Measurements from ENCODE around the gene TBCK.
"Not testable (repeated sequence)": the region's sequence is repeated elsewhere in the genome, so short reads cannot be mapped to it uniquely, and the experiment has no call there.

TBCK gene

DNA sequence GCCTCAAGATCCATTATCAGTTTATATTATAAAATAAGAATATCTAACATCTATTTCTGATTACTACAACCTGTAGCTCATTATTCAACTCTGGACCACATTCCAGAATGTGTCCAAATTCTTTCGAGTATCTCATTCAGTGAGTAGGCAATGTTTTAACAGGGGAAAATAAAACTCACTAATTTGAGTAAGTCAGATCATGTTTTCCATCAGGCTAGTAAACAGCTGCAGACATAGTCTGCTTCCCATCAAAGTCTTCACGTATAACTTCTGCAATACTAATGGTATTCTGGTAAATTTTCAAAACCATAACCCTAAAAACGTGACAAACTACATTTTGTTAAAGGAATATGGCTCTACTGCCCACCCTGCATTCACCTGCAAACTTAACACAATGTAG lies 31.8 kb downstream of the TBCK start:
- DNase-seq: no peak

DNA sequence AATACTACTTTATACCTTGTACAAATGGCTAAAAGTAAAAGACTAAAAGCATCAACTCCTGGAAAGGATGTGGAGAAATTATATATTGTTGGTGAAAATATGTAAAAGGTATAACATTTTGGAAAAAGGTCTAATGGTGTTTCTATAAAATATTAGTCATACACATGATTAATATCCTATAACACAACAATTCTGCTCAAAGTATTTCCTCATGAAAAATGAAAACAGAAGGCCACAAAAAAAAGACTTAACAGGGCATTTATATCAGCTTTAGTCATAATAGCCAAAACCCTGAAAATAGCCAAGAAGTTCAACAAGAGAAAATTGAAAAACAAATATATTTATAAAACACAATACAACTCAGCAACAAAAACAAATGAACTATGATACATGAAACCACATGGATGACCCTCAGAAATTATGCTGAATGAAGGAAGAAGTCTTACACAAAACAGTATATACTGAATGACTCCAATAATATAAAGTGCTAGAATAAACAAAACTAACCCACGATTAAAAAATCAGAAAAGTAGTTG lies 38.8 kb downstream of the TBCK start:
- no peak for DNase-seq

- no peak for DNase-seq
Observed at GRCh38 chr4:106273831-106274230, 42.2 kb downstream of the TBCK start.

GRCh38 chr4:106270736-106271135 lies 45.3 kb downstream of the TBCK start:
- DNase-seq: no peak

GRCh38 chr4:106269711-106270110 lies 46.3 kb downstream of the TBCK start:
- no peak for DNase-seq

DNA sequence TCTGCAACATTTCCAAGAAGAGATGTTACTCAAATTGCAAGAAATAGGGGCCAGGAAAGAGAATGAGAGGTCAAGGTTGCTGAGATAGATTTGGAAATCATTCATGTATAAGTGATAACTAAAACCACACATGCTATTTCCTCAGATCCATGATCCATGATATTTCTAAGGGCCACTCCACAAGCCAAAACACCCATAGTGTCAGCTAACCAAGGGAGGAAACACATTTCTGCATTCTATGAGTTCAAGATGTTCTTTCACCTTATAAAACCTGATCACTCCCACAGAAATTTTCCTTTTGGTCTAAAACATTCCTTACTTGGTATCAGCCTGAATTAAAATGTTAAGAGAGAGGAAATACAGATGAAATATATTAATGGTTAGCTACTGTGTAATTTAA lies 47.2 kb downstream of the TBCK start:
- no peak for DNase-seq

DNA sequence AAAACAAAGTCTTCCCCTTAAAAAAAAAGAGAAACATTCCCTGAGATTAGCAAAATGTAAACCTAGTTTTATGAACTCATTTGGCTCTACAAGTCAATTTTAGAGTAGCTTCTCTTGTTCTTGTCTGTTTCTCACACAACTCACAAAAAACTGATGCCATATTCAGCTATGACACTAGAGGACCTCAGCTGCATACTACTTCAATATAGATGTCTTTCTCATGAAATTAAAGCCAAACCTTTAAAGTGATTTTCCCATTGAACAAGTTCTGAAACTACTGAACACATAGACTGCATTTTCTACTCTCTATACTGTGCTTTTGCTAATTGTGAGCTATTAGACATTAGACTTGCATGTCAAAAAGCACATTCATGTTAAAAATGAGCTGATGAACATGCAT lies 49.8 kb downstream of the TBCK start:
- peak; percentile 12 for DNase-seq

DNA sequence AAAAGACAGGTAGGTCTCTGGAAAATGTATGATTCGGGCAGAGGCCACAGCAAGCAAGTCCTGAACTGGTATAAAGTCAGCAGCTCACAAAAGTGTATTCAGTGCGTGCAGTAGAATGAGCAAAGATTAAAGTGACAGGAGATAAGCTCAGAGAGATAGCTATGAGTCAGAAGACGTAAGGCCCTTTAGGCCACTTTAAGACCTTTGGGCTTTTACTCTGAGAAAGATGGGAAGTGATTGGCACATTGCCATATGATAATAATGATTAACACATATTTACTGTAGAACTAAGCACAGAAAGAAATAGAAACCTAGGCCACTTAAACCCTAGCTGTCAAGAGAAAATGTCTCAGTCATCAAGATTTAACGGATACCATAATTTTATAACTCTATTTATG lies 51.7 kb downstream of the TBCK start:
- DNase-seq: no peak

- DNase-seq: no peak
Observed at GRCh38 chr4:106263594-106264330, 52.2 kb downstream of the TBCK start.

GRCh38 chr4:106261980-106262379 lies 54.0 kb downstream of the TBCK start:
- no peak for DNase-seq

GRCh38 chr4:106258145-106259045 lies 57.6 kb downstream of the TBCK start:
- no peak for DNase-seq

DNA sequence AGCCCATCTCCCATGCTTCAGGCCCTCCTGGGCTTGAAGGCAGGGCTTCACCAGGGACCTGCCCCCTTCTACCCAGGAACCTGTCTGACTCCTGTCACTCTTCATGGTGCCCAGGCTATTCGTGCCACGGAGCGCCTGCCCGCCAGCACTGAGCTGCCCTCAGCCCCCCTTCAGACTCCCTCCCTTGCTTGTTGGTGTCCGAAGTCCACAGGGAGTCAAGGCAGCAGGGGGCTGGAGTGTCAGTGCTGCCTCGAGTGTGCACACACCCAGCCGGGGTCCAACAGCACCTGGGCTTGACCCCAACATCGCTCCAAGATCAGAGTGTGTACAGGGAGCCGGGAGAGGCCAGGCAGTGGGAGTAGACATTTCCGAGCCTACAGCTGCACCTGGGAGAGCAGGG lies 59.8 kb downstream of the TBCK start:
- no peak for DNase-seq

DNA sequence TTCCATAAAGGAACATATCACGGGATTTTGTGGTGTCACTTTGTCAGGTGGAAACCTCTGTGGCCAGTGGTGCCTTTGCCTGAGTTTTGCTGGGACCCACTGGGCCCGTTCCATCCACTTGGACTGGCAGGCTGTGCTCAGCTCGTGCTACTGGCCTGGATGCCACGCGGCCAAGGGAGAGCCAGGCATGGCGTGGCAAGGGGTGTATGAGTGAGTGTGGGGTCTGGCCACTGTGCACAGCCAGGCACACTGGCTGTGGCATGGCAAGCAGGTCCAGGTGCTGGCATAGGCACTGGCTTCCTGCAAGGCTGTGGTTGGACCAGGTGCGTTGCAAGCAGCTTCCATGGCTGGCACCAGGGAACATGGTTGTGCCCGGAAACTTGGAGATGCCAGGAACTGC lies 60.8 kb downstream of the TBCK start:
- DNase-seq: no peak

GRCh38 chr4:106253364-106254129 lies 62.5 kb downstream of the TBCK start:
- no peak for DNase-seq

DNA sequence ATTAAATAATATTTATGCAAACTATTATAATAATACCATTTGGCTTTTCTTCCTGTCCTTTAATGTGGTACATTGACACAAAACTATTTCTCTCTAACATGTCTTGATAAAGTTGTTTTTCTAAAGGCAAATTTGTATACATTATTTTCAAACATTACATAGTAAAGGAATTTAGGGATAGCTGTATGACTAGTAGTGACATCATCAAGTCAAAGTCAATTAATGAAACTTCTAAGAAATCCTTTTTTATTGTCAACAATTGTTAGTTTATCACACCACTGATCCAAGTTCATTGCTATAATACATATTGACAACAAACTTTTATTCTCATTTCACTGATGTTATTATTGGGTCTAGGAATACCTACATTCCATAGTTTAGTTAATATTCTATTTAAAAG lies 68.4 kb downstream of the TBCK start:
- no peak for DNase-seq

- no peak for DNase-seq
Observed at GRCh38 chr4:106246441-106246840, 69.6 kb downstream of the TBCK start.

DNA sequence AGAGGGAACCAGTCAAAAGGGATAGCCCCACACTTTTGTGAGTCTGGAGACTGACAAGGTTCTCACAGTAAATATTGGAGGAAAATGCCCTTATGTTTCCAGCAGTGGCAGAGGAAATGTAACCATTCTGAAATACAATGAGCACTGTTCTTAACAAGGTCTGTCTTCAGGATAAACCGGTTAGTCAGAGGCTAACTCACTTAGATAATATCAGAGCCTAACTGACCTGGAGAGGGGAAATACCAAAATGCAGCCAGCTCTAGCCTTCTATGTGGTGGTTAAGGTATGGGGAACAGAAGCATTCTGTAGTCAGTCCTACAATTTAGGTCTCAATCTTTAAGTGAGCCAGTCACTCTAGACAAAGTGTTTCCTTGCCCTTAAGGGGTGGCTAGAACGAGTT lies 70.8 kb downstream of the TBCK start:
- DNase-seq: no peak

GRCh38 chr4:106240699-106241098 lies 75.3 kb downstream of the TBCK start:
- no peak for DNase-seq

GRCh38 chr4:106238820-106239420 lies 77.1 kb downstream of the TBCK start:
- peak; percentile 1 for DNase-seq

DNA sequence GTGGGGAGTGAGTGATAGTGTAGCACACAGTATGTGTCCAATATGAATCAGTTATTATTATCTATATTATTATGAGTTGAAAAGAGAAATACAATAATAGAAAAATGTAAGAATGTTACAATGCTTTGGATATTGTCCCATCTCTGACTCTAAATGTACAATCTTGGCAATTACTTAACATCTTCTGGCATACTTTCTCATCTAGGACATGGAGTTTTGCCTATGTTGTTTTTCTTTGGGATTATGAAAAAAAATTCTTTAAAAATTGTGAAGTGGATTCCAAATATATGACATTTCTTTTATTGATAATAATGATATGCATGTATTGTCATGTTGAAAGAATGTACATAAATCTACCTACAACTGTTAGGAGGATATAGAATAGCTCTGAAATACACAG lies 84.1 kb downstream of the TBCK start:
- no peak for DNase-seq

GRCh38 chr4:106222548-106222947 lies 93.5 kb downstream of the TBCK start:
- DNase-seq: no peak

GRCh38 chr4:106213291-106213690 lies 102.7 kb downstream of the TBCK start:
- not testable (repeated sequence) for DNase-seq

GRCh38 chr4:106210021-106210420 lies 106.0 kb downstream of the TBCK start:
- no peak for DNase-seq

All from COR-L47 (cell line).